Measurements from ENCODE around the gene FAM47E. TPM values are rescaled to one million over a fixed set of nuclear protein-coding genes. Genes with fewer than 3 reads are reported as not detected.

The FAM47E gene
- total and polyA plus RNA-seq, 9 of the 15 experiments (the other 6 are each of a cell fraction or from before 2014, with no cell fraction given): 3.7 to 15.6 (median 6.4) TPM

- no peak for TF ChIP-seq ZBTB12 (CRISPR knock-in tag; IDR thresholded peaks at IDR 0.05)
- peak; percentile 41 to 44; a peak in 2 of 4 replicates for TF ChIP-seq KDM1A (IDR thresholded peaks at IDR 0.05)
- peak; percentile 74 for TF ChIP-seq CBFA2T2 (conservative IDR thresholded peaks at IDR 0.05)
- TF ChIP-seq MED1 (CRISPR knock-in tag; IDR thresholded peaks at IDR 0.05; ENCODE audit: borderline replicate concordance): no peak
- TF ChIP-seq NELFE (IDR thresholded peaks at IDR 0.05; ENCODE audit: insufficient read depth, insufficient read length): no peak
- no peak for TF ChIP-seq JUNB (CRISPR knock-in tag; conservative IDR thresholded peaks at IDR 0.05)
- peak; percentile 64; the same call in 1 of the 2 replicates for TF ChIP-seq TEAD4 (IDR thresholded peaks at IDR 0.05; ENCODE audit: low read length)
- no peak for TF ChIP-seq TEAD4 (CRISPR knock-in tag; IDR thresholded peaks at IDR 0.05; ENCODE audit: borderline replicate concordance)
- no peak for TF ChIP-seq ZNF277 (CRISPR knock-in tag; IDR thresholded peaks at IDR 0.05; ENCODE audit: borderline replicate concordance)
- TF ChIP-seq RCOR1 (IDR thresholded peaks at IDR 0.05; ENCODE audit: borderline replicate concordance in 1 of 2, low read depth in 2 of 2, low read length in 2 of 2): no peak
- TF ChIP-seq NCOR1 (IDR thresholded peaks at IDR 0.05): peak; percentile 80
- TF ChIP-seq MLX (CRISPR knock-in tag; conservative IDR thresholded peaks at IDR 0.05): no peak
- no peak for TF ChIP-seq PHB2 (IDR thresholded peaks at IDR 0.05; ENCODE audit: low read depth)
- no peak for TF ChIP-seq ZBTB7A (IDR thresholded peaks at IDR 0.05; ENCODE audit: borderline replicate concordance, control insufficient read depth, low read depth, low read length)
- TF ChIP-seq E2F6 (IDR thresholded peaks at IDR 0.05; ENCODE audit: borderline replicate concordance in 1 of 2, extremely low read depth in 1 of 2, insufficient read depth in 1 of 2, insufficient read length in 1 of 2, low read depth in 1 of 2, low read length in 1 of 2, poor library complexity in 1 of 2, severe bottlenecking in 1 of 2): no peak
- TF ChIP-seq NKRF (IDR thresholded peaks at IDR 0.05; ENCODE audit: borderline replicate concordance): no peak
- peak; percentile 17; the same call in 1 of the 2 replicates for TF ChIP-seq SMARCA4 (IDR thresholded peaks at IDR 0.05)
- TF ChIP-seq ZNF23 (CRISPR knock-in tag; IDR thresholded peaks at IDR 0.05): no peak
- peak; percentile 73 for TF ChIP-seq ARID1B (IDR thresholded peaks at IDR 0.05)
- TF ChIP-seq CBFA2T3 (IDR thresholded peaks at IDR 0.05): peak; percentile 86
- no peak for TF ChIP-seq HINFP (tag; conservative IDR thresholded peaks at IDR 0.05; ENCODE audit: low read depth)
- TF ChIP-seq TAF9B (IDR thresholded peaks at IDR 0.05; ENCODE audit: partially characterized antibody): no peak
These were observed 18.0 kb upstream of the FAM47E start (continued) for GRCh38 chr4:76233529-76233928.
